Cardiac muscle cell (in vitro differentiated cells and primary cell): Measurements from ENCODE around the gene SREK1IP1. TPM values are rescaled to one million over a fixed set of nuclear protein-coding genes. Genes with fewer than 3 reads are reported as not detected.
A peak's percentile ranks its signal among the peaks of the same experiment; 100 is the strongest.

Experiments used
- DNase-seq, 2 donors: peaks; one replicate each; pipeline versions ENCODE4 v3.0.0 to v3.0.0-alpha.2; 2010 to 2017; ENCODE audit warnings: low read depth in 1 of 2, low spot score in 1 of 2
- H3K27ac ChIP-seq: fragments of 200-600 bp; sonication (generic); 2 replicates; pipeline ENCODE4 v1.5.1; 2016
- H3K27me3 ChIP-seq: fragments of 200-600 bp; sonication (generic); 2 replicates; pipeline ENCODE4 v1.6.0; 2016; ENCODE audit warnings: control low read depth
- H3K36me3 ChIP-seq: fragments of 200-600 bp; sonication (generic); 2 replicates; pipeline ENCODE4 v1.5.1; 2016; ENCODE audit warnings: control low read depth
- H3K4me1 ChIP-seq: fragments of 200-600 bp; sonication (generic); 2 replicates; pipeline ENCODE4 v1.8.1; 2017; ENCODE audit warnings: low read depth, mild to moderate bottlenecking, mixed run types
- H3K4me3 ChIP-seq: fragments of 200-600 bp; sonication (generic); 2 replicates; pipeline ENCODE4 v1.5.1; 2016; ENCODE audit warnings: mild to moderate bottlenecking
- H3K9me3 ChIP-seq: fragments of 200-600 bp; sonication (generic); 2 replicates; pipeline ENCODE4 v1.5.1; 2017; ENCODE audit warnings: low read depth, mild to moderate bottlenecking, control low read depth
- CTCF ChIP-seq: IDR thresholded peaks from 2 replicates; pipeline ENCODE4 v1.5.1; 2012; ENCODE audit warnings: low read depth, mild to moderate bottlenecking, low read length
- polyA plus RNA-seq: library from polyadenylated mRNA; unstranded; fragments of >200 nt; fragmentation: Nextera tagmentation; extraction: Ambion mirVana; gene quantifications from 2 replicates; pipeline ENCODE4 v1.2.1, GENCODE V29; 2016
- total RNA-seq: library from RNA; depleted of rRNA; stranded (reverse); fragments of >200 nt; gene quantifications from 2 replicates; pipeline ENCODE4 v1.2.3, GENCODE V29; 2016

Gene SREK1IP1
- total and polyA plus RNA-seq, 2 experiments from 2014 or later: 4.9 to 22.4 TPM

GRCh38 chr5:64682608-64683007, 85.9 kb downstream of the SREK1IP1 start:
- Histone ChIP-seq H3K4me3 (no peak overlapping the region), H3K9me3 (no peaks in the 10 kb centered on the region), H3K36me3 (no peaks in the 10 kb centered on the region), H3K27me3 (no peaks in the 10 kb centered on the region), H3K27ac (no peak overlapping the region), H3K4me1 (no peaks in the 10 kb centered on the region)
- no peak for TF ChIP-seq CTCF
- DNase-seq: peak in 1 of 2 donors; percentile 10

DNA sequence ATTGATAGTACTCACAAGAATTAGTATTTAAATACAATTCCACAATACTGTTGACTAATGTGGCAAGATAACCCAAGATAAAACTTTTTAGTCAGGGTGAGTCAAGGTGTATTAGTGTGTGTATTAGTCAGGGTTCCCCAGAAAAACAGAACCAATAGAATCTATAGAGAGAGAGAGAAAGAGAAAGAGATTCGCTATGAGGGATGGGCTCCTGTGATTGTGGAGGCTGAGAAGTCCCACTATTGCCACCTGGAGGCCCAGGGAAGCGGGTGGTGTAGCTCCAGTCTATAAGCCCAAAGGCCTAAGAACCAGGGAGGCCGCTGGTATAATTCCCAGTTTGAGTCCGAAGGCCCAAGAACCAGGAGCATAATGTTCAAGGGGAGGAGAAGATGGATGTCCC, 88.2 kb downstream of the SREK1IP1 start:
- Histone ChIP-seq H3K27me3 (no peaks in the 10 kb centered on the region), H3K4me3 (no peak overlapping the region), H3K4me1 (no peaks in the 10 kb centered on the region), H3K36me3 (no peaks in the 10 kb centered on the region), H3K27ac (no peak overlapping the region), H3K9me3 (no peaks in the 10 kb centered on the region)
- no peak for DNase-seq
- peak; percentile 20 for TF ChIP-seq CTCF

DNA sequence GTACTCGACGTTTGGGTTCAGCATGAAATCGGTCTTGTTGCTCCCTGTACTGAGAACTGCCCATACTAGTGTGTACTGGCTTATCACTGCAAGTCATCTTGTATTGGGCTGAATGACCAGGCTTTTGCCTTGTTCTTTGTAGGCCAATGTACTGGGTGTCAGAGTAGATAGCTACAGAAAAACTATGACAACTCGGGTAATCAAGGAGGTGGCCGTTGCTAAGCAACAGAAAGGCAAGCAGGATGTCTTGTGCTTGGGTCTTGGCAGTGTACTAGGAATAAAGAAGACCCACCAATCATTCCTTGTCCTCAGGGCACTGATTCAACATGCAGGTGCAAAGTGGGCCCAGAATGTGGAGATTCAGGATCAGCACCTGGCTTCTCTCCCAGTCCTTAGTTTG, 90.1 kb downstream of the SREK1IP1 start:
- no peaks in the 10 kb centered on the region for H3K9me3 ChIP-seq
- TF ChIP-seq CTCF: no peak
- H3K4me1 ChIP-seq: no peaks in the 10 kb centered on the region
- H3K27me3 ChIP-seq: no peaks in the 10 kb centered on the region
- H3K27ac ChIP-seq: no peak overlapping the region
- H3K36me3 ChIP-seq: no peaks in the 10 kb centered on the region
- DNase-seq: no peak
- no peak overlapping the region for H3K4me3 ChIP-seq

DNA sequence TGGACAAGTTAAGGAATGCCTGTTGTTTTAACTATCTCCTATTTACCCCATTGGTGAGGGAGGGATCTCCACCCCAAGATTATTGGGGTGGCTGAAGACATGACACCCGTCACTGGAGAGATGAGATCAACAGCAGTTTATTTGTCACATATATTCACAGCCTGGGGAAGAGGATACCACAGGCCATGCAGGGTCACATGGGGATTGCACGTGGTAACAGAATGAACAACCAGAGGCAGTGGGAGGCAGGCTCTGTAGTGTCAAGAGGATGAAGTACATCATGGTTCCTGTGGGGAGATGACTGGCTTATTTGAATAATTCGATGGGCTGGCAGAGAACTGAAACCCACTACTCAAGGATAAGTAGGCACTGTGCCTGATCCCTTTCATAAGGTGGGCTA, 96.8 kb downstream of the SREK1IP1 start:
- Histone ChIP-seq H3K27me3 (no peaks in the 10 kb centered on the region), H3K4me3 (no peak overlapping the region), H3K4me1 (no peaks in the 10 kb centered on the region), H3K27ac (no peak overlapping the region), H3K36me3 (no peaks in the 10 kb centered on the region), H3K9me3 (no peaks in the 10 kb centered on the region)
- DNase-seq: no peak
- TF ChIP-seq CTCF: no peak

DNA sequence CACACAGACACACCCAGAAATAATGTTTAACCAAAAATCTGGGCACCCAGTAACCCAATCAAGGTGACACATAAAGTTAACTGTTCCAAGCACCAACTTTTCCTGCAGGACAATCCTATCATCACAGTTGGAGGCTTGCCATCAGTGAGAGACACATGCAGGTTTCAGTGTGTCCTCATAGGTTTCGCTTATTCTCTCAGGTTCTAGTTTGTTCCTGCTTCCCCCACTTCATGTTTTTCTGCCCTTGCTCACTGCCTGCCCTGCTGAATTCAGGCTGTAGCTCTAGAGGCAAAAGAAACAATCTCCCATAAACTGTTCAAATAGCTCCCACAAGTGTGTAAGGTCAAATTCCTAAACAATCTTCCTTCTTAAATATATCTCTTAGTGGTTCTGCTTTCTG, 98.2 kb downstream of the SREK1IP1 start:
- Histone ChIP-seq H3K27ac (no peak overlapping the region), H3K4me3 (no peak overlapping the region), H3K27me3 (no peaks in the 10 kb centered on the region), H3K36me3 (no peaks in the 10 kb centered on the region), H3K9me3 (no peaks in the 10 kb centered on the region), H3K4me1 (no peaks in the 10 kb centered on the region)
- TF ChIP-seq CTCF: no peak
- no peak for DNase-seq

Other genes with a start within 250 kb of the SREK1IP1 start
- 1.9 TPM in 1 of 2 replicates, not detected in the other for gene SHISAL2B, start 78.2 kb downstream of the SREK1IP1 start, total RNA-seq
- 0.36 and 1.6 TPM in 2 replicates for gene SHISAL2B, start 78.2 kb downstream of the SREK1IP1 start, polyA plus RNA-seq
- 12.2 and 16.3 TPM in 2 replicates for gene CWC27, start 239 bp upstream of the SREK1IP1 start, total RNA-seq
- 50.6 and 51.6 TPM in 2 replicates for gene CWC27, start 239 bp upstream of the SREK1IP1 start, polyA plus RNA-seq